ENCODE measurements around the gene FBXO2. TPM values are rescaled to one million over a fixed set of nuclear protein-coding genes. Genes with fewer than 3 reads are reported as not detected.

FBXO2 gene
- total and polyA plus RNA-seq, 2 of the 4 experiments (the other 2 are of a cell fraction) = 0.36 to 1.7 TPM

DNA sequence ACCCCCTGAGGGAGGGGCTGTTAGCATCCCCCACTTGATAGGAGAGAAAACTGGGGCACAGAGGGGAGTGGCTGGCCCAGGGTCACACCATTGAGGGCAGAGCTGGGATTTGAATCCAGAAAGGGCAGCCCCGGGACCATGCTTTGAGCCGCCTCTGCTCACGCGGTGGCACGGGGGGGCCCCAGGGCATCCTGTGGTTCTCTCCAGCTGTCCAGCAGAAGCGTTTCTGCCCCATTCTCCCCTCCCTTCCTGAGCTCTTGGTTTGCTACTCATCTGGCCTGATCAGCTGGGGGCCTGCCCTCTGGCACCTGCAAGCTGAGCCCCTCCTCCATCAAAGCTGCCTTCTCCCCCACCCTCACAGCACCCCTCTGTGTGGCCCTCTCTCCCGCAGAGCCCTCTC lies 37.5 kb downstream of the FBXO2 start:
- Histone ChIP-seq H2BK120ac (ENCODE audit: low read depth, low read length) (no peak overlapping the region), H3K4me2 (ENCODE audit: low read depth, low read length) (no peak overlapping the region), H3K36me3 (ENCODE audit: control insufficient read depth, insufficient read depth, low read length) (no peaks in the 10 kb centered on the region), H4K5ac (ENCODE audit: low read depth, low read length) (no peak overlapping the region), H4K8ac (ENCODE audit: low read depth in 2 of 2, low read length in 2 of 2) (no peak overlapping the region), H3K4me1 (ENCODE audit: control insufficient read depth, insufficient read depth, low read length) (no peaks in the 10 kb centered on the region), H3K4ac (ENCODE audit: low read depth, low read length) (no peak overlapping the region), H3K27me3 (ENCODE audit: control insufficient read depth, insufficient read depth, low read length) (peaks cover 12% of the 10 kb centered on the region), H2BK20ac (ENCODE audit: low read depth, low read length) (no peak overlapping the region), H2BK5ac (ENCODE audit: low read depth, low read length, poor library complexity, severe bottlenecking) (no peak overlapping the region), H3K9me3 (ENCODE audit: control insufficient read depth, insufficient read depth, low read length) (no peaks in the 10 kb centered on the region), H3K23ac (ENCODE audit: low read depth, low read length) (no peak overlapping the region), H4K20me1 (ENCODE audit: insufficient read depth, low read length) (no peaks in the 10 kb centered on the region), H3K18ac (ENCODE audit: low read depth, low read length) (no peak overlapping the region), H3K4me3 (ENCODE audit: insufficient read depth, low read depth, low read length) (no peak overlapping the region), H2AK9ac (replicated peaks; ENCODE audit: low read depth, low read length, poor library complexity) (no peak overlapping the region), H2BK15ac (ENCODE audit: low read depth, low read length) (no peak overlapping the region), H3K79me1 (ENCODE audit: low read depth in 1 of 2, low read length in 2 of 2) (no peaks in the 10 kb centered on the region), H4K91ac (ENCODE audit: insufficient read depth, low read depth, low read length) (no peak overlapping the region), H3K27ac (ENCODE audit: insufficient read depth, low read length) (no peak overlapping the region), H3K14ac (replicated peaks; ENCODE audit: low read depth, low read length) (no peak overlapping the region), H3K9me1 (ENCODE audit: insufficient read depth, low read length) (no peaks in the 10 kb centered on the region), H3K9ac (ENCODE audit: low read depth, low read length) (no peak overlapping the region), H3K56ac (ENCODE audit: extremely low read depth, insufficient read depth, low read length) (no peak overlapping the region), H2AK5ac (ENCODE audit: low read depth, low read length) (no peak overlapping the region), H2AFZ (replicated peaks; ENCODE audit: low read length, poor library complexity) (no peak overlapping the region)
- no TSS peak for BruUV-seq (replicated peaks)
- in situ Hi-C loops (cut with MboI; ENCODE audit: low sequenced_read_pairs) (no loop called here), intact Hi-C loops (cut with micrococcal nuclease) (no loop called here), dilution Hi-C loops (cut with HindIII; ENCODE audit: low sequenced_read_pairs, unreplicated experiment) (no loop called here)
- ATAC-seq (ENCODE audit: low read depth) (no peak), DNase-seq (no peak)
- ChIA-PET POLR2A (ENCODE audit: unreplicated experiment) (no interaction called here), CTCF (no interaction called here)
- no peak for TF ChIP-seq SMC3 (IDR thresholded peaks at IDR 0.05; ENCODE audit: low read depth, low read length)
- TF ChIP-seq, protein P1, sequence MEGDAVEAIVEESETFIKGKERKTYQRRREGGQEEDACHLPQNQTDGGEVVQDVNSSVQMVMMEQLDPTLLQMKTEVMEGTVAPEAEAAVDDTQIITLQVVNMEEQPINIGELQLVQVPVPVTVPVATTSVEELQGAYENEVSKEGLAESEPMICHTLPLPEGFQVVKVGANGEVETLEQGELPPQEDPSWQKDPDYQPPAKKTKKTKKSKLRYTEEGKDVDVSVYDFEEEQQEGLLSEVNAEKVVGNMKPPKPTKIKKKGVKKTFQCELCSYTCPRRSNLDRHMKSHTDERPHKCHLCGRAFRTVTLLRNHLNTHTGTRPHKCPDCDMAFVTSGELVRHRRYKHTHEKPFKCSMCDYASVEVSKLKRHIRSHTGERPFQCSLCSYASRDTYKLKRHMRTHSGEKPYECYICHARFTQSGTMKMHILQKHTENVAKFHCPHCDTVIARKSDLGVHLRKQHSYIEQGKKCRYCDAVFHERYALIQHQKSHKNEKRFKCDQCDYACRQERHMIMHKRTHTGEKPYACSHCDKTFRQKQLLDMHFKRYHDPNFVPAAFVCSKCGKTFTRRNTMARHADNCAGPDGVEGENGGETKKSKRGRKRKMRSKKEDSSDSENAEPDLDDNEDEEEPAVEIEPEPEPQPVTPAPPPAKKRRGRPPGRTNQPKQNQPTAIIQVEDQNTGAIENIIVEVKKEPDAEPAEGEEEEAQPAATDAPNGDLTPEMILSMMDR (conservative IDR thresholded peaks at IDR 0.05; ENCODE audit: low read depth, low read length) = no peak
- no peak for TF ChIP-seq NFE2L2 (IDR thresholded peaks at IDR 0.05; ENCODE audit: low read depth, low read length)
- TF ChIP-seq, protein P2, sequence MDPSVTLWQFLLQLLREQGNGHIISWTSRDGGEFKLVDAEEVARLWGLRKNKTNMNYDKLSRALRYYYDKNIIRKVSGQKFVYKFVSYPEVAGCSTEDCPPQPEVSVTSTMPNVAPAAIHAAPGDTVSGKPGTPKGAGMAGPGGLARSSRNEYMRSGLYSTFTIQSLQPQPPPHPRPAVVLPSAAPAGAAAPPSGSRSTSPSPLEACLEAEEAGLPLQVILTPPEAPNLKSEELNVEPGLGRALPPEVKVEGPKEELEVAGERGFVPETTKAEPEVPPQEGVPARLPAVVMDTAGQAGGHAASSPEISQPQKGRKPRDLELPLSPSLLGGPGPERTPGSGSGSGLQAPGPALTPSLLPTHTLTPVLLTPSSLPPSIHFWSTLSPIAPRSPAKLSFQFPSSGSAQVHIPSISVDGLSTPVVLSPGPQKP (IDR thresholded peaks at IDR 0.05; ENCODE audit: borderline replicate concordance, low read depth, low read length) = no peak
- WGBS, 2 experiments (ENCODE audit: extremely low coverage in 2 of 2, insufficient read length in 1 of 2) = no CpG with 5 or more reads among the region's 7 CpGs

All from IMR-90 (cell line).